Stimulated activated CD4-positive, alpha-beta T cell treated with anti-CD3 and anti-CD28 coated beads, Interleukin-1b, Interleukin-23, amount 100 ng/mL, for 24 hours (primary cell): Measurements from ENCODE around the gene PDE7B.

Experiments used
- DNase-seq, 4 experiments: peaks; one replicate each; pipeline ENCODE4 v3.0.0-alpha.2; 2020; ENCODE audit warnings: low read depth in 4 of 4, low spot score in 1 of 4

The PDE7B gene

DNA sequence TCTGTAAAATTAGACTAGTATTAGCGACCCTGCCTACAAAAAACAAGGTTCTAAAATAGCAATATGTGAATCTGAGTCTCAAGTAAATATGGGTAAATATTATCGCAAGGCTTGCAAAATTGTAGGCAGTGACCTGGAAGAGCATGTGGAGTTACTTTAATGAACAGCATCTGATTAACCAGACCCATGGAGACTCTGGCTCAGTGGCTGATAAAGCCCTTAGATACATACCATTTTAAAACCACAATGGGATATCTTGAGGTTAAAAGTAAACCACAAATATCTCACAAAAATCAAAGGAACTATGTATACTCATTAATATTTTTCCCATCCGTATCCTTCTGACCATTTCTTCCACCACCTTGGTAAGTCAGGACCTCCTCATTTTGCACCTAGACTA lies 211.6 kb downstream of the PDE7B start:
- no peak for DNase-seq

DNA sequence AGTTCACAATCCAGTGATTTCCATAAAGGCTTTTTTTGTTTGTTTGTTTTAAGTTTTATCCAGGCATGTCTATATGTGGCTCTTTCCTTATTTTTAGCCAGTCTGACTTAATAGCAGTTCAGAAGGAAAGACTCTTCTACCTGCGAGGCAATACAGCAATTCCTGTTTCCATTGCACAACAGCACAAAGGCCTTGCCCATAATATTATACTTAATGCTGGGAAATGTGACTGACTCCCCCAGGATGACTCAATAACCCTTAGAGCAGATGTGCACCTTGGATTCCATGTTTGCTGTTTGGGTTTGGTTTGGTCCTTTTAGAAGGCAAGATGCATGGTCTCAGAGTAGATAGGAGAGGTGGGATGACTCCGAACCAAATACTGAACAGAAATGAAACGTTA lies 214.5 kb downstream of the PDE7B start:
- no peak for DNase-seq

DNA sequence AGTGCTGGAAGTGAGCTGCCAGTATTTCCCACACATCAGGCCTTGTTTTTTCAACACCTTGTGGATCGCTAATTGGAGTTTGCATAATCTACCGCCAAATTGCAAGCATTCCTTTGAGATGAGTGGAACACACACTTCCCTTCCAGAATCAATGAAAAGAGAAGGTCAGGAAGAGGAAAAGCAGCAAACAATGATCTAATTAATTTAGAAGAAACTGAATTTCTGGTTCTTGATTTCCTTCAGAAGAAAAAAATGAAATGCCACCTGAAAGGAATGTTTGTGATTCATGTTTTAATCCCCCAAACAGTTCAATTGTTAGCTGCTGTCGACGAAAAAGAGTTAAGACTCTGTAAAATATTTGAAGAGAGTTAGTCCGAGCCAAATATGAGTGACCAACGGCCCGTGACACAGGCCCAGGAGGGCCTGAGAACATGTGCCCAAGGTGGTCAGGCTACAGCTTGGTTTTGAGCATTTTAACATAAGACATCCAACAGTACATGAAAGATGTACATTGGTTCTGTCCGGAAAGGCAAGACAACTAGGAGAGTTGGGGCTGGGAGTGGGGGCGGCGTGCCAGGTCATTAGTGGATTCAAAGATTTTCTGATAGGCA lies 216.3 kb downstream of the PDE7B start:
- no peak for DNase-seq

DNA sequence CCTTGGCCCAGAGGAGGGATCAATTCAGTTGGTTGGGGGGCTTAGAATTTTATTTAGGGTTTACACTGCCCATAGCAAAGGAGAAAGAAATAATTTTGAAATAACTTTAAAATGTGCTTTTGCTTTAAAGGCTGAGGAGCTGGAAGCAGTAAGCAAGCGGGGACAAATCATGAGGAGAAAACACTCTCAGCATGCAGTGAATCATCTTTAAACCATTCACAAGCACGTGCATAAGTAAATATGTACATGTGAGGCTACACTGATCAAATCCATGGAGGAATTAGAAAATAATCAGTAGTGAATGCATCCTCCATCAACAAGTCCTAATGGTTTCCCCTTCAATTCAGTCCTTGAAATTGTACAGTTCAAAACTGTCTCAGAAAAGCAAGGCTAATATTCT lies 217.6 kb downstream of the PDE7B start:
- no peak for DNase-seq

DNA sequence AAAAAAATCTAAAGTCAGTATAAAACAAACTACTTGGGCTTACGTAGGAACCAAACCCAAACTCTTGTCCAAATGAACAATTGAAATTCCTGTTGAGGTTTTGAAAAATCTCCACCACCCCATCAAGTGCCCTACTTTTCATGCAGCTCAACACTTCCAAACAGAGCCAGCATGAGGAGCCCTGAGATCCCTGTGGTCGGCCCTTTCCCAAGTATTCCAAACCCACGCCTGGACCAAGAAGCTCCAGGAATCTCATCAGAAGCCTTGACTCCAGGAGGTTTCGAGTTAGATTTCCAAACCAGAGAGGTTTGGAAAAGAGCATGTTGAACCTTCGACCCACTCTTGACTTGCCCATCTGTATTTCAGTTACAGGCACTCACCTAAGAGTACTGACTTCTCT lies 219.3 kb downstream of the PDE7B start:
- no peak for DNase-seq

DNA sequence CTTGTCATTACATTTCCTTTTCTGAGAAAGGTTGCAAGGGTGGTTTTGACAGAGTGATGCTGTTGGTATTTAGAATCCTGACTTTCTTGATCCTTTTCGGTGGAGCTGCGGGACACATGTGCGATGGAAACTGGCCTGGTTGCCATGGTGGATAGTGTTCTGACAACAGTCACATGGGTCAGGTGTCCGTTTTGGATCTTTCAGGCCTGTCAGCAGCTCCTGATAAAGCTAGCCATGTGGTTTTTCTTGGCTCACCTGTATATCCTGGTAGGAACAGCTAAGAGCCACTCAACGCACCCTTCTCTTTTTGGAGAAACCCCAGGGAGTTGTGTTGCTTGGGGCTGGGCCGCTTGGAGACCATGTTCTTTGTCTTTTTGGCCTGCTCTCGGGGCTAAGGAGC lies 221.2 kb downstream of the PDE7B start:
- DNase-seq = no peak

DNA sequence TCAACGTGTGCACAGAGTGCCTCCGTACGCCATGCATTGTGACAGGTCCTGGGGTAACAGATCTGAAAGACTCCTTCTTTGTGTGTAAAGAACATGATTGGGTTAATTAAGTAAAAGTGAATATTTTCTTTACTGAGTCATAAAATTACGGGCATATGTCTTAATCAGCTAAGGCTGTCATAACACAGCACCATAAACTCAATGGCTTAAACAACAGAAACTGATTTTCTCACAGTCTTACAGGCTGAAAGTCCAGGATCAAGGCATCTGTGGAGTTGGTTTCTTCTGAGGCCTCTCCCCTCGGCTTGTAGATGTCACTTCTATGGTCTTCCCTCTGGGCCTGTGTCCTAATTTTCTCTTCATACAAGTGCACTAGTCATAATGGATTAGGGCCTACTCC lies 221.7 kb downstream of the PDE7B start:
- DNase-seq = no peak

DNA sequence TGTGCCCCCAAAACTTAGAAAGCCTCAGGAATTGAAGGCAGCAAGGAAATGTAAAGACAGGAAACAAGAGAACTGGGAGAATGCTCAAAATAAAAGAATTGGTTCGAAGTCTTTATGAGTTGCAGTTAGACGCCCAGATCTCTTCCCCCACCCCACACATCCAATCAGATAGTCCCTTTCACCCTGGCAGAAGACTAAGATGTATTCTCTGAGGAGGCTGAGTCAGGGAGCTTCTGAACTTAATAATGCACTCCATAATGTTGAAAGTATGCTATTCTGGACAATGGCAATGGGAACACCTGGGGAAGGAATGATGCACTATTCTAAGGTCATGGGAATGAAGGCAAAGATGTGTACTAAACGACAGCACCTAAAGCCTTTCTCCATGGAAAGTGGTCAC lies 225.0 kb downstream of the PDE7B start:
- DNase-seq = no peak

DNA sequence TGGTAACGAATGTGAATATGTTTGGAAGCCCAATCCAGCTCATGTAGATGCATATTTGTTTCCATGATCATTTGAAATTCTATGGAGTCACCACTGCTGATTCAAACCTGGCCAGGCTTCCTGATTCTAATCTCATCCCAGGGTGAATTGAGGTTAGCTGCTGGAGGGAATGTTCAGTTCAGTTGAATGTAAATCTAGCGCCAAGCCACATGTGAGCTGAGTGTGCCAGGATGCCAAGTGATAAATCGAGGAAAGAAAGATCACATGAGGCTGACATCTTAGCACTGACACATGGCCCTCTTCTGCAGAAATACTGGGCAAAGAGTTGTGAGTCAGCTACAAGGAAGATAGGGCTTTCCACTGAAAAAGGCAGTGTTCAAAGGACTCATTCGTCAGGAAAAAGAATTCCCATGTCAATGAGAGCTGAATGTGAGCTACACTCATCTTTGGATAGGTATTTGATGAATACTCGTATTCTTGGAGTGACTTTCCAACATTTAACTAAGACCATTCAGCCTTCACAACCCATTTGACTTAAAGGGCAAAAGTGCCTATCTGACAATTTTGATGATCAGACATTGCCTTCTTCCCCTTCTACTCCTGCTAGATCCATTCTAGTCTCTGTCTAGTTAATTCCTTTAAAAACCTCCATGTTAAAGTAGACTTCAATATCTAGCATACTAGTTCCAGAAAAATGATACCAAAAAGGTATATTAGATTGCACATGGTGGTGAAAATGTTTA lies 226.5 kb downstream of the PDE7B start:
- no peak for DNase-seq

DNA sequence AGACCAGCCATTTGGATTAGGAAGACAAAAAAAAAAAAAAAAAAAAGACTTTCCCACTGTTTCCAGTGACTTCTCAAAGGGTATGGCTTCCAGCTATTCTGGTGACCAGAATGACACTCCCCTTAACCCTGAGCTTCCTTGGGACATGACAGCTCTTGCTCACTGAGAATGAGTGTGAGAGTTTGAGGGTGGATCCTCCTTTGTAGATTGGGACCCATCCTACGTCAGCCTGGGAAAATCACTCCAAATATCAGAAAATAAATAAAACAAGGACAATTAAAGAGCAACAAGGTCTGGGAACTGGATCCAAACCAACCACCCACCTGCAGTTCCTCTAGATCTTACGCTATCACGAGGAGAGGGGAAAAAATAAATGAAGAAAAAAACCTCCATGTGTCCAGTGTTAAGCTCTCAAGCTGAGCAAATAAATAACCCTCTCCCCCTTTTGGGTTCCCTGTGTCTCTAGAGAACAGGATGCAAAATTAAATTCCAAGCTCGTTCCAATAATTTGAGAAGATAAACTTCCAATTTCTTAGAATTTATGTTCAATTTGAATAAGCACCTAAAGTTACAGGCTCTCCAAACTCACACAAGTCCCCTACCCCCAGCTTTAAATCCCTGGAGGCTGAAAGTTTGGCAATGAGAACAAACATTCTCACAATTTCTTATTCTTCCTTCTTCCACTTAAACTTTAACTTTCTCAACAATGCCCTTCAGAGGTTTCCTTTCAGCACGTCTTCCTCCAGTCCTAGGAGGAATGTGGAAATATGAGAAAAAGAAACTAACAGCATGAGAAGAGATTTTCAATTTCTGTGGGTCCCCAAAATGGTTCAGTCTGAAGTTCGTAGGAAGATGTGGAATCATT lies 228.4 kb downstream of the PDE7B start:
- DNase-seq = no peak

DNA sequence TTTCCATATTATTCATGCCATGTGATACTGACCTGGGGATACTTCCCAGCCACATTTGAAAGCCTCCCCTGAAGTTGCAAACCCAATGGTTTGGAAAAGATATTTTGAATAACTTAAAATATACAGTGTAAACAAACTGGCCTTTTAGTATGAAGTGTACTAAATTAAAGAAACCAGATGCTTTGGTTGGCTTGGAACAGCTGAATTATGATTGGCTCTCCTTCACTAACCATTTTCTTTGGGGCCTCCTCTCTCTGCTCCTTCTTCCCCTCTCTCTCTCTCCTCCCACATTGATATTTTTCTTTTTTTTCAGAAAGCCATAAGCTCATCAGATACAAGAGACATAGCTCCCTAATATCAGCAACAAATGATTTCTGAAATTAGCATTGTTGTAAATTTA lies 232.0 kb downstream of the PDE7B start:
- no peak for DNase-seq

DNA sequence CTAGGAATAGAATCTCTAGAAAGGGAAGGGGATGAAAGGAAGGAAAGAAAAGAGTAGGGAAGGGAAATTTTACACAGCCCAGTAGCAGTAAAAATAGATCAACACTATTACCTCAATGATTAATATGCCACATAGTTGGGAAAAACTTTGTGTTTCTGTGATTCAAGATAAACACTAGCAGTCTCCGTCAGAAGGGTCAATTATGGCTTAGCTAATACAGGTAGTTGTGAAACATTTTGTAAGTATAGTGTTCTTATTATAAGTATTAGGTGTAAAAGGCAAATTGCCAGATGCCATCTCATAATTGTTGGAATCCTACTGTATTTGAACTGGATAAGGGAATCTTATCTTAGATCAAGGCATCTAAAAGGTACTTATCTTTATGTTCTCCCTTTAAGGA lies 232.9 kb downstream of the PDE7B start:
- no peak for DNase-seq

DNA sequence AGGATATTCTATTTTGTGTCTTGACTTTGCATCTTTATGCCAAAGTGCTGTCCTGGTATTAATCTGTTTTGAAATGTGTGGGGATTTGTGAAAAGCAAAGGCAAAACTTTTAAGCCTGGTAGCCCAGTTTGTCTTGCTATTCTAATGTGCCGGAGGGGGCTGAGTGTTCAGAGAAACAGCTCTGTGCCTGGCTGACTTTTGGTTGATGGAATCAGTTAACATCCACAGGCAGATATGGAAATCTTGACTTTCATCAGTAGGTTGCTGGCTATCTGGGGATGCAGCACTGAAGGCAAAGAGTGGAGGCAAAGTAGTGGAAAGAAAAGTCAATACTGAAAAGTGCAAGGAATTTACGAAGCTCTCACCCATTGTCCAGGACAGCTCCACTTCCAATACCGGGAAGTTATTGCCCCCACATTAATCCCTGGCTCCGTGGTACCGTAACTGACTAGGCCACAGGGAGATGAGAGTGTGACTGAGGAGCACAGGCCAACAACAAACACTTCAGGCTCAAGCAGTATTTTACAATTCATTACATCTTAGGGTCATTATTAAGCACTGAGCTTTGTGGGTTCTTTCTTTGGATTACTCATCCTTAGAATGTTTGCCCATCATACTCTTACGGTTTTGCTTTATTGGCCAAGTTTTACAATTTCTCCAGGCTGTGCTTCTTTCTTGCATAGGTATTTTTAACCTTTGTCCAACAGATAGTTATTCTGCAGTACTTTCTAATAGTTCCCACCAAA lies 234.0 kb downstream of the PDE7B start:
- no peak for DNase-seq

DNA sequence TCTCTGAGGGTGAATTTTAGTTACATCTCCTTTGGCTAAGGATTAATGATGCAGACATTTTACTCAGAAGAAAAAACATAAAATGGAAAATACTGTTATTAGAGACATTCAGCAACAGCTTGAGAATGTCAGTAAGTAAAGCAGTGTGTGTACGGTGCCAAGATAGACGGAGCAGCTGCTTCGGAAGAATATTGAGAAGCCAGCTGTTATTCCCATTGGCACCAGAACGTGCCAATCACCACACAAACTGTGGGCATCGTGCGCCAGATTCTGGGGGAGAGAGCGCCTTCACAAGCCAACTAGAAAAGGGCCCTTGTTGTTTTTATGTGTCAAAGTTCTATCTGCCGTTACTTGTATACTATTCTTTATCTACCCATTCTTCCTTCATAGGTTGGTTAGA lies 235.2 kb downstream of the PDE7B start:
- no peak for DNase-seq

DNA sequence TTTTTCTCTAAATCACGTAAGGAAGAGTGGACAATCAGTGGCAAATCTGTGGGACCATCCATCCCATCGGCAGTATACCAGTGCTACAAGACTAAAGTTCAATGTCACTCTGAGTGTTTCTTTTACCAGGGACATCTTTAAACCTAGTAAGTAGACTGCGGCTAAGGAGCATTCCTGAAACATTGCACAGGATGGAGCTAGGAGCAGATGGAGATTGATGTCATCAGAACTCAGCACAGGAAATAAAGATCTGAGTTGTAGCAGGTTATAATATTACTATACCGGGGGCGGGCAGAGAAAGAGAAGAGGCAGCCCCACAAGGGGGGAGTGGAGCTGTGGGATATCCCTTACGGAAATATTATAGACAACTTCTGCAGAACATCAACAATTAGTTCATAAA lies 236.5 kb downstream of the PDE7B start:
- DNase-seq = no peak

DNA sequence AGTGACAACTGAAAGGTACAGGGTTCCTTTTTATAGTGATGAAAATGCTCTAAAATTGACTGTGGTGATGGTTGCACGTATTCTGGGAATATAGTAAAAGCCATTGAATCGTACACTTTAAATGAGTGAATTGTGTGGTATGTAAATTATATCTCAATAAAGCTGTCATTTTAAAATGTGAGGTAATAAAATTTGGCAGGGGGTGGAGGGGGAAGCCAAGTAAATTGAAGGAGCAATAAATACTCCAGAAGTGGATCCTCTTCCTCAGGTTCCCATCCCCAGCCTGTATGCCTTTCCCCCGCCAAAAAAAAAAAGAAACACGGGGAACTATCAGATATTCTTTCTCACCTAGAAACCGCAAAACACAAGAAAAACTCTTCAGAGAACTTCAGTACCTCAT lies 237.2 kb downstream of the PDE7B start:
- no peak for DNase-seq

DNA sequence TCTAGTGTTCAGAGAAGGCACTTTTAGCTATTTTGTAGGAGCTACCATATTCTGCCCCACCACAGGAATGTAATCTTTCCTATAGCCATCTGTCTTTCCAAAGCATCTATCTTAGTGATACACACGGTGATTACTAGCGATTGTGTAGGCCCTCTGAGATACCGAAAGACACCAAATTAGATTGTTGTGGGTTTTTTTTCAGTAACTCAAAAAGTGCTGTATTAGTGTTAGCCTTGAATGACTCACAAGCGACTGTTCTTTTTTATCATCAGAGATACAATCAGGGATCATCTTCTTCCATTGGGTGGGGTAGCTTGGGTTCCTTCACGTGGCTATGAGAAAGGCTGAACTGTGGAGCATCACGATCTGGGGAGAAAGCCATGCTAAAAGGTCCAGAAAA lies 238.4 kb downstream of the PDE7B start:
- DNase-seq = no peak

DNA sequence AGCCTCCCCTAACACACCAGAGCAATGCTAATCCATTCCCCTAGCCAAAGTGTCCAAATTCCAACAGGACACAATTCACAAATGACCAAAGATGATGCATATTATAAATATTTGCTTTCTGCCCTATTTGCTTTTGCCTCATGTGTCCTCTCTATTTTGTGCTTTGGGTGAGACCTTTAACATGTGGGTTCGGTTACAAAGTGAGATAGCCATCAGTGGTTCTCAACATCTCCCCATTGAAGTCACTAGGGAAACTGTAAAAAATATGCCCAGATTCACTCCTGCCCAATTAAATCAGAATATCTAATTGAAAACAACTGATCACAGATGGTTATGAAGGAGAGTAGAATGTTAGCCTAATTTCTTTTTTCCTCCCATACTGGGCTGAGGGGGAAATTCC lies 239.4 kb downstream of the PDE7B start:
- no peak for DNase-seq

DNA sequence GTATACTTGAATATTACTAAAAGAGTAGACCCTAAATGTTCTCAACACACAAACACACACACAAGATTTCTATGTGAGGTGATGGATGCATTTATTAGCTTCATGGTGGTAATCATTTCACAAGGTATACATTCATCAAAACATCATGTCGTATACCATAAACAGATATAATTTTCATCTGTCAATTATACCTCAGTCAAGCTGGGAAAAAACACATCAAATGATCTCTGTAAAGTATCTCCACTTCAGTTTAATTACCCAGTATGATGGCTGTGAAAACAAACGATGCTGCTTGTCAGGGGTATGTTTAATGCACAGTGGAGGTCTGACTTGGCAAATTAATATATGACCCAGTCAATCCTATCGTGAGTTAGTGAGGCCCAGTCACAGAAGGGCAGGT lies 241.4 kb downstream of the PDE7B start:
- DNase-seq = no peak

DNA sequence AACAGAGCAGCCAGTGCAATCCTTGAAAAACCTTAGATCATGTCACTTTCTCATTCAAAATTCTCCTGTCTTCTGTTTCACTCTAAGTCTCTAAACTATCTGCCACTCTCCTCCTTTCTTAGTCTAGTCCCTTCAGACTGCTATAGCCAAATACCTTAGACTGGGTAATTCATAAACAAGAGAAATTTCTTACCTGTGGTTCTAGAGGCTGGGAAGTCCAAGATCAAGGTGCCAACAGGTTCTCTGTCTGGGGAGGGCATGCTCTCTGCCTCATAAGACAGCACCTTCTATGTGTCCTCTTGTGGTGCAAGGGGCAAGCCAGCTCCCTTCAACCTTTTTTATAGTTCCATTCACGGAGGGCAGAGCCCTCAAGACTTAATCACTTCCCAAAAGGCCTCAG lies 242.3 kb downstream of the PDE7B start:
- no peak for DNase-seq

DNA sequence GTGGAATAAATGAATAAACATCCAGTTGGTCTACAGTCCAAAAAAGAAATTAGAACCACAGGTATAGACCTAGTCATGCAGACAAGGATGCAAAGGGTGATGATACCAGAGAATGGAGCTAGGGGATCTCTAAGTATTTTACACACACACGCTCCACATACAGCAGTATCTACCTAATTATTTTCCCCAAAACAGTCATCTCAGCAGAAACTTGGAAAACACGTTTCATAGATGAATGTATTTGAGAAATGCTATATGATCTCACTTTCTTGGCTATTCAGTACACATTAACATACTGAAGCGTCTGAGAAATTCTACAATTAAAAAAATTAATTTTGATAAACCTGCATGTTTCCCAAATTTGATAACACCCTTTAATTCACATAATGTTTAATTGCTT lies 243.3 kb downstream of the PDE7B start:
- no peak for DNase-seq

DNA sequence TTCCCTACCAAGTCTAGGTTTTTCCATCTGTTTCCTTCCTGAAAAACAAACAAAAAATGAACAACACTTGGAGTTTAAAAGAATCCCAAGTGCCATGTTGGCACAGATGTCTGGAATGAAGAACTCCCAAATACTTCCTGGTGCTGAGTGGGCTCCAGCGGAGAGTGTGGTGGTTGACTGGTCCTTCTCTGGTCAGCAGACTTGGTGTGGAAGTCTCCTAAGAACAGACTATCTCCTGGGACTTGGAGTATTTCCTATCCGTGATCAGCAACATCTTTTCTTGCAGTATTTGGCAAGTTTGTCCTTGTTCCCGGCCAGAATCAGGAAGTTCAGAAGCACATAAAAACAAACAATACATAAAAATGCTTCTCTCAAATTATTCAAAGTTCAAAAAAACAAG lies 244.5 kb downstream of the PDE7B start:
- DNase-seq = no peak
